Measurements from ENCODE around the gene FGF3.

GRCh38 chr11:69830086-69830485, 10.9 kb upstream of the FGF3 start:
- no peak for TF ChIP-seq EZH2 (IDR thresholded peaks at IDR 0.05; ENCODE audit: low read length)
- TF ChIP-seq CTCF (optimal IDR thresholded peaks at IDR 0.05 in 1 of 3, IDR thresholded peaks at IDR 0.05 in 1 of 3, conservative IDR thresholded peaks at IDR 0.05 in 1 of 3; ENCODE audit: extremely low read depth in 1 of 3, insufficient read depth in 2 of 3, low read length in 3 of 3) = no peak
